GM13976 (cell line): ENCODE data around the gene POLR2H.
A peak's percentile ranks its signal among the peaks of the same experiment; 100 is the strongest.
"Not testable (repeated sequence)": the region's sequence is repeated elsewhere in the genome, so short reads cannot be mapped to it uniquely, and the experiment has no call there.

Experiments
- DNase-seq: peaks from one replicate; pipeline ENCODE4 v3.0.0; 2012; ENCODE audit warnings: low spot score
- in situ Hi-C: fragments of 300-500 bp; cut with MboI; formaldehyde crosslinking; loops from one replicate; pipeline ENCODE4 v1.12.0; 2022; ENCODE audit warnings: low sequenced_read_pairs, mixed read lengths, inconsistent platforms; ENCODE audit not compliant: unreplicated experiment
- TF ChIP-seq, protein P1 (sequence below): IDR thresholded peaks from 2 replicates; pipeline ENCODE4 v1.5.1; 2012; ENCODE audit warnings: borderline replicate concordance, mild to moderate bottlenecking; ENCODE audit not compliant: insufficient read depth; ENCODE audit errors: extremely low read depth, missing control alignments, control extremely low read depth

POLR2H gene

DNA sequence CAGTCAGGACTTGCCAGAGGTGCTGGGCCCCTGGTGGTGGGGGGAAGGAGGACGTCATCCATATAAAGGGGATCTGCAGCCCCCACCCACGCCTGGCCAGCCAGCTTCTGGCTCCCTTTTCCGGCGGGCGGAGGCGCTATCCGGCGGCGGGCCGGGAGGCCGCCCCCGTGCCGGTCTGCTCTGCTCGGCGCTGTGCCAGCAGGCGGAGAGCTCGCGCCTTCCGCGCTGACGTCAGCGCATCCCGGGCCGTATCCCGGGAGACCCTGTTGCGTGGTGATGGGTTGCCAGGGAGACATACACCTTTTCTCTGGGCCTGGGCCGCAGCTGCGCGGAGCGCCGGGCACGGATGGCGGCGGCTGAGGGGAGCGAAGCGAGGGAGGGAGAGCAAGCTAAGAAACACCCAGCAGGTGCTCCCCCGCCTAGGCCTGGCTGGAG lies 23.0 kb upstream of the POLR2H start:
- in situ Hi-C loops: no loop called here
- no peak for DNase-seq
- TF ChIP-seq, protein P1, sequence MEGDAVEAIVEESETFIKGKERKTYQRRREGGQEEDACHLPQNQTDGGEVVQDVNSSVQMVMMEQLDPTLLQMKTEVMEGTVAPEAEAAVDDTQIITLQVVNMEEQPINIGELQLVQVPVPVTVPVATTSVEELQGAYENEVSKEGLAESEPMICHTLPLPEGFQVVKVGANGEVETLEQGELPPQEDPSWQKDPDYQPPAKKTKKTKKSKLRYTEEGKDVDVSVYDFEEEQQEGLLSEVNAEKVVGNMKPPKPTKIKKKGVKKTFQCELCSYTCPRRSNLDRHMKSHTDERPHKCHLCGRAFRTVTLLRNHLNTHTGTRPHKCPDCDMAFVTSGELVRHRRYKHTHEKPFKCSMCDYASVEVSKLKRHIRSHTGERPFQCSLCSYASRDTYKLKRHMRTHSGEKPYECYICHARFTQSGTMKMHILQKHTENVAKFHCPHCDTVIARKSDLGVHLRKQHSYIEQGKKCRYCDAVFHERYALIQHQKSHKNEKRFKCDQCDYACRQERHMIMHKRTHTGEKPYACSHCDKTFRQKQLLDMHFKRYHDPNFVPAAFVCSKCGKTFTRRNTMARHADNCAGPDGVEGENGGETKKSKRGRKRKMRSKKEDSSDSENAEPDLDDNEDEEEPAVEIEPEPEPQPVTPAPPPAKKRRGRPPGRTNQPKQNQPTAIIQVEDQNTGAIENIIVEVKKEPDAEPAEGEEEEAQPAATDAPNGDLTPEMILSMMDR: no peak

DNA sequence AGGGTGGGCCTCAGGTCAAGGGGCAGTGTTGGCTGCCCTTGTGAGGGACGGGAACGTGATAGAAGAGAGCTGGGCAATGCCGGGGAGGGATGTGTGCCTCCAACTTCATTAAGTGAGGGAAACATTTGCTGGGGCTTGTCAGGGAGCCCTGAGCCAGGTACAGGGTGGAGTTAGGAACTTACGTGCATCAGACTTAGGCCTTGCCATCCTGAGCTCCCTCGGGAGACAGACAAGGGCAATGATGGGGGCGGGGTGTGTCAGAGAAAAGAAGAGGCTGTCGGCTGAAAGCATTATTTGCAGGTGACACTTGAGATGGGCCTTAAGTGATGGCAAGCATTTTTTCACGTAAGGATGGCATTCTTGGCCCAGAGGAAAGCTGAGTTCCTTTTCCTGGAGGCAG lies 22.5 kb upstream of the POLR2H start:
- DNase-seq: no peak
- TF ChIP-seq, protein P1: no peak
- in situ Hi-C loops: no loop called here

DNA sequence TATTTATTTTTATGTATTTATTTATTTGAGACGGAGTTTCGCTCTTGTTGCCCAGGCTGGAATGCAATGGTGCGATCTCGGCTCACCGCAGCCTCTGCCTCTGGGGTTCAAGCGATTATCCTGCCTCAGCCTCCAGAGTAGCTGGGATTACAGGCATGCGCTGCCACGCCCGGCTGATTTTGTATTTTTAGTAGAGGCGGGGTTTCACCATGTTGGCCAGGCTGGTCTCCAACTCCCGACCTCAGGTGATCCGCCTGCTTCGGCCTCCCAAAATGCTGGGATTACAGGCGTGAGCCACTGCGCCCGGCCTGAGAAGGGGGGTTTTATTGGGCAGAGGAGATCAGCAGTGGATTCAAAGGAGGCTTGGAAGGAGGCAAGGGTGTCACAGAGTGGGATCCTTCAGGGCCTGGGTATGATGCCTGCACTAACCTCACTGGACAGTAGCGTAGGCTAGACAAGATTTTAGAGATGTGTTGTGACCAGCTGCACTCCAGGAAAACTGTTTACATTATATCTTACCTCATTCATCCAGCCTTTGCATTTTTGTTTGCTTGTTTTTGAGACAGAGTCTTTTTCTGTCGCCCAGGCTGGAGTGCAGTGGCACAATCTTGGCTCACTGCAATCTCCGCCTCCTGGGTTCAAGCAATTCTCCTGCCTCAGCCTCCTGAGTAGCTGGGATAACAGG lies 21.9 kb upstream of the POLR2H start:
- in situ Hi-C loops, DNase-seq: not testable (repeated sequence)

DNA sequence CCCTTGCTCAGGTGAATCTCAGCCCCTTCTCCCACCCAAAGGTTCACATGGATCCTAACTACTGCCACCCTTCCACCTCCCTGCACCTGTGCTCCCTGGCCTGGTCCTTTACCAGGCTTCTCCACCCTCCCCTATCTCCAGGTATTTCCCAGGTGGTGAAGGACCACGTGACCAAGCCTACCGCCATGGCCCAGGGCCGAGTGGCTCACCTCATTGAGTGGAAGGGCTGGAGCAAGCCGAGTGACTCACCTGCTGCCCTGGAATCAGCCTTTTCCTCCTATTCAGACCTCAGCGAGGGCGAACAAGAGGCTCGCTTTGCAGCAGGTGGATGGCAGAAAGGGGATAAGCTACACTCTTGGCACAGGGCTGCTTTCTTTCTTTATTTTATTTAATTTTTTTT lies 19.6 kb upstream of the POLR2H start:
- DNase-seq: no peak
- in situ Hi-C loops: no loop called here
- TF ChIP-seq, protein P1: no peak

DNA sequence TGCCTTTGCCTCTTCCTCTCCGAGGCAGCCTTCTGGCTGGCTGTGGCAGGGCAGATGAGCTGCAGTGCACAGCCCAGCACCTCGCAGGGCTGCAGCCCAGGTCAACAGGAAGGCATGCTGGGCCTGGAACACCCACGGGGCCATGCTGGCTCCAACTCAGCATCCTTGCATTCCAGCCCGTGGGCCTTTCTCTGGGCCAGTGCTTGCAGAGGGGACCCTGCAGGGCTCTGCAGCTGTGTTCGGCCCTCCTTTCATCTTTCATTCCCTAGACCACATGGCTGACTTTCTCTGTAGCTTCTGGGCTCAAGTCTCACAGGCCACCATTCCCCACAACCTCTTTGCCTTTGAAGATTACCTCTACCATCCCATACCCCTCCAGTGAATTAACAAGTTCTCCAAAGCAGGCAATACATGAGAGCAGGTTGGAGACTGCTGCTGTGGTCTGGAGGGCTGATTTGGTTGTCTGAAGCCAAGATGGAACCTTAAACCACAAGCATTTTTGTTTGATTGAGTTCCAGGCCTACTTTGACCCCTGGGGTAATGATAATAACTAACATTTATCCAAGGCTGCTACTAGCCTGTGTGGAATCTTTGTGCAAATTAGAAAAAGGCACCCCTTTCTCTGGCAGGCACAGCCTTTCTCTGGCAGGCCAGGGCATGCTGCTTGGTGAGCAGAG lies 18.2 kb upstream of the POLR2H start:
- in situ Hi-C loops: no loop called here
- TF ChIP-seq, protein P1: no peak
- DNase-seq: no peak

DNA sequence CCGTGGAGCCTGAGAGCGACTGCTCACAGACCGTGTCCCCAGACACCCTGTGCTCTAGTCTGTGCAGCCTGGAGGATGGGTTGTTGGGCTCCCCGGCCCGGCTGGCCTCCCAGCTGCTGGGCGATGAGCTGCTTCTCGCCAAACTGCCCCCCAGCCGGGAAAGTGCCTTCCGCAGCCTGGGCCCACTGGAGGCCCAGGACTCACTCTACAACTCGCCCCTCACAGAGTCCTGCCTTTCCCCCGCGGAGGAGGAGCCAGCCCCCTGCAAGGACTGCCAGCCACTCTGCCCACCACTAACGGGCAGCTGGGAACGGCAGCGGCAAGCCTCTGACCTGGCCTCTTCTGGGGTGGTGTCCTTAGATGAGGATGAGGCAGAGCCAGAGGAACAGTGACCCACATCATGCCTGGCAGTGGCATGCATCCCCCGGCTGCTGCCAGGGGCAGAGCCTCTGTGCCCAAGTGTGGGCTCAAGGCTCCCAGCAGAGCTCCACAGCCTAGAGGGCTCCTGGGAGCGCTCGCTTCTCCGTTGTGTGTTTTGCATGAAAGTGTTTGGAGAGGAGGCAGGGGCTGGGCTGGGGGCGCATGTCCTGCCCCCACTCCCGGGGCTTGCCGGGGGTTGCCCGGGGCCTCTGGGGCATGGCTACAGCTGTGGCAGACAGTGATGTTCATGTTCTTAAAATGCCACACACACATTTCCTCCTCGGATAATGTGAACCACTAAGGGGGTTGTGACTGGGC lies 16.8 kb upstream of the POLR2H start:
- in situ Hi-C loops: no loop called here
- TF ChIP-seq, protein P1: no peak

DNA sequence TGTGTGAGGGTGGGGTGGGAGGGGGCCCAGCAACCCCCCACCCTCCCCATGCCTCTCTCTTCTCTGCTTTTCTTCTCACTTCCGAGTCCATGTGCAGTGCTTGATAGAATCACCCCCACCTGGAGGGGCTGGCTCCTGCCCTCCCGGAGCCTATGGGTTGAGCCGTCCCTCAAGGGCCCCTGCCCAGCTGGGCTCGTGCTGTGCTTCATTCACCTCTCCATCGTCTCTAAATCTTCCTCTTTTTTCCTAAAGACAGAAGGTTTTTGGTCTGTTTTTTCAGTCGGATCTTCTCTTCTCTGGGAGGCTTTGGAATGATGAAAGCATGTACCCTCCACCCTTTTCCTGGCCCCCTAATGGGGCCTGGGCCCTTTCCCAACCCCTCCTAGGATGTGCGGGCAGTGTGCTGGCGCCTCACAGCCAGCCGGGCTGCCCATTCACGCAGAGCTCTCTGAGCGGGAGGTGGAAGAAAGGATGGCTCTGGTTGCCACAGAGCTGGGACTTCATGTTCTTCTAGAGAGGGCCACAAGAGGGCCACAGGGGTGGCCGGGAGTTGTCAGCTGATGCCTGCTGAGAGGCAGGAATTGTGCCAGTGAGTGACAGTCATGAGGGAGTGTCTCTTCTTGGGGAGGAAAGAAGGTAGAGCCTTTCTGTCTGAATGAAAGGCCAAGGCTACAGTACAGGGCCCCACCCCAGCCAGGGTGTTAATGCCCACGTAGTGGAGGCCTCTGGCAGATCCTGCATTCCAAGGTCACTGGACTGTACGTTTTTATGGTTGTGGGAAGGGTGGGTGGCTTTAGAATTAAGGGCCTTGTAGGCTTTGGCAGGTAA lies 16.0 kb upstream of the POLR2H start:
- in situ Hi-C loops: no loop called here
- TF ChIP-seq, protein P1: no peak
- DNase-seq: peak; percentile 65

More for the DNA sequence above, 16.8 kb upstream of the POLR2H start:
- DNase-seq: no peak
